Ovary (tissue), 9 donors: Measurements from ENCODE around the gene SNURF. TPM values are rescaled to one million over a fixed set of nuclear protein-coding genes. Genes with fewer than 3 reads are reported as not detected.
"Not testable (repeated sequence)": the region's sequence is repeated elsewhere in the genome, so short reads cannot be mapped to it uniquely, and the experiment has no call there.

ENCODE experiments used
- DNase-seq, 5 donors: peaks; one replicate each; pipeline ENCODE4 v3.0.0-alpha.2; 2019 to 2020
- H3K27ac ChIP-seq, 2 donors: fragments of 200-600 bp; one replicate each; pipeline versions ENCODE4 v1.5.1 to v1.8.0; 2019 to 2022
- H3K27me3 ChIP-seq: fragments of 200-600 bp; one replicate; pipeline ENCODE4 v1.8.0; 2022
- H3K36me3 ChIP-seq: fragments of 200-600 bp; sonication (generic); one replicate; pipeline ENCODE4 v1.5.1; 2019
- H3K4me1 ChIP-seq: one replicate; pipeline ENCODE4 v1.8.1; 2013; ENCODE audit warnings: mild to moderate bottlenecking, moderate library complexity; ENCODE audit not compliant: insufficient read depth
- H3K4me3 ChIP-seq: fragments of 200-600 bp; sonication (generic); one replicate; pipeline ENCODE4 v1.5.1; 2017
- H3K9me3 ChIP-seq, 2 donors: fragments of 200-600 bp in 1 of 2; sonication (generic) in 1 of 2; one replicate each; pipeline versions ENCODE4 v1.5.1 to v1.8.1; 2013 to 2019; ENCODE audit warnings: mild to moderate bottlenecking in 1 of 2, moderate library complexity in 1 of 2
- EP300 ChIP-seq: sonication (generic); formaldehyde crosslinking; IDR thresholded peaks from one replicate; pipeline ENCODE4 v1.6.1; 2017; ENCODE audit warnings: antibody characterized with exemption
- POLR2A ChIP-seq: fragments of 450-650 bp; IDR thresholded peaks from one replicate; pipeline ENCODE4 v1.6.1; 2017; ENCODE audit warnings: antibody characterized with exemption, mild to moderate bottlenecking, moderate library complexity
- WGBS, 3 donors: extraction: QIAGEN DNeasy Blood & Tissue Kit in 1 of 3; methylation state at CpG; one replicate each; pipeline versions ENCODE4 v1.1.5 to v1.1.7; 2013 to 2017; 5-methylcytosine and 5-hydroxymethylcytosine counted together
- intact Hi-C, 4 donors: fragments of 100-400 bp; cut with DNase I; formaldehyde crosslinking; loops; one replicate each; pipeline versions ENCODE4 v1.11.0 to v1.15.1; 2022 to 2023
- polyA plus RNA-seq, 2 donors: library from polyadenylated mRNA; stranded (reverse); fragments of 200-250 nt in 1 of 2; fragments of 350-450 nt in 1 of 2; fragmentation: Illumina TruSeq in 1 of 2; extraction: RNeasy Lipid Tissue Mini Kit (QIAGEN cat#74804) in 1 of 2; gene quantifications; one replicate each; pipeline ENCODE4 v1.2.3, GENCODE V29; 2013 to 2014
- total RNA-seq, 7 donors: library from RNA; depleted of rRNA in 2 of 7; stranded (reverse); fragments of >200 nt in 2 of 7; fragmentation: NEBNext Ultra II Directional in 3 of 7; extraction: Animal tissue kit (Norgen Biotek cat#: 25700) in 3 of 7; gene quantifications; one replicate each; pipeline versions ENCODE4 v1.1.0 to v1.2.4, GENCODE V29; 2016 to 2023
- TF ChIP-seq, protein P1 (sequence below), 3 donors: fragments of 450-650 bp in 2 of 3; fragments of 200-600 bp in 1 of 3; IDR thresholded peaks; one replicate each; pipeline versions ENCODE4 v1.5.1 to v1.8.0; 2016 to 2022; ENCODE audit warnings: antibody characterized with exemption in 3 of 3, mild to moderate bottlenecking in 1 of 3
- donor health status: DM: no; HTN: no; CAD: no; lungs with moderate emphysema.
- donor health status: DM: no; HTN: no; CAD: no.
- donor health status: Bipolar disorder and iron deficiency.
- donor health status: DM: yes; HTN: yes; CAD: no.
- donor health status: DM: no; HTN: no; CAD: no.
- donor health status: DM: yes; HTN: yes; CAD: no.

The SNURF gene
- total and polyA plus RNA-seq, 9 donors = 3.9 to 54.8 (median 25.0) TPM

DNA sequence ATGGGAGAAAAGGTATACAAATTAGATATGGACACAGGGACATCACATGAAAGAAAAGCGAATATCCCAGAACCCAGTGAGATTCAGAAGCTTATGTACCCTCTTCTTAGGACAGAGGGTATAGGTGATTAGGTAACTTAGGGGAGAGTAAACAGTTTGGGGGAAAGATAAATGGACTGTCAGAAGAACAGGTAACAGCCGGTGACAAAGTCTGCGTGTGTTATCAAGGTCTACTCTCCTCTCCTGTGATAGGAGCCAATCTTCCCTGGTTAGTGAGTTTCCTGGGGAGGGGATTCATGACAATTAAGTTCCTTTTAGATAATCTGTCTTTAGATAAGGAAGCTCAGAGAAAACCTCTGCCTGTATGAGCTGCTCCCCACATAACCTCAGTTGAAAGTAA lies 30.6 kb upstream of the SNURF start:
- TF ChIP-seq, protein P1, sequence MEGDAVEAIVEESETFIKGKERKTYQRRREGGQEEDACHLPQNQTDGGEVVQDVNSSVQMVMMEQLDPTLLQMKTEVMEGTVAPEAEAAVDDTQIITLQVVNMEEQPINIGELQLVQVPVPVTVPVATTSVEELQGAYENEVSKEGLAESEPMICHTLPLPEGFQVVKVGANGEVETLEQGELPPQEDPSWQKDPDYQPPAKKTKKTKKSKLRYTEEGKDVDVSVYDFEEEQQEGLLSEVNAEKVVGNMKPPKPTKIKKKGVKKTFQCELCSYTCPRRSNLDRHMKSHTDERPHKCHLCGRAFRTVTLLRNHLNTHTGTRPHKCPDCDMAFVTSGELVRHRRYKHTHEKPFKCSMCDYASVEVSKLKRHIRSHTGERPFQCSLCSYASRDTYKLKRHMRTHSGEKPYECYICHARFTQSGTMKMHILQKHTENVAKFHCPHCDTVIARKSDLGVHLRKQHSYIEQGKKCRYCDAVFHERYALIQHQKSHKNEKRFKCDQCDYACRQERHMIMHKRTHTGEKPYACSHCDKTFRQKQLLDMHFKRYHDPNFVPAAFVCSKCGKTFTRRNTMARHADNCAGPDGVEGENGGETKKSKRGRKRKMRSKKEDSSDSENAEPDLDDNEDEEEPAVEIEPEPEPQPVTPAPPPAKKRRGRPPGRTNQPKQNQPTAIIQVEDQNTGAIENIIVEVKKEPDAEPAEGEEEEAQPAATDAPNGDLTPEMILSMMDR (IDR thresholded peaks at IDR 0.05) = no peak
- TF ChIP-seq POLR2A (no peak), EP300 (no peak)
- no peaks in the 10 kb centered on the region for H3K36me3 ChIP-seq
- intact Hi-C loops = no loop called here
- H3K27ac ChIP-seq = no peak overlapping the region
- H3K9me3 ChIP-seq = no peaks in the 10 kb centered on the region
- no peaks in the 10 kb centered on the region for H3K4me1 ChIP-seq
- H3K4me3 ChIP-seq = no peak overlapping the region
- 79 to 84% (median 80%) methylated on average over 3 of the region's 3 CpGs for WGBS, 3 donors
- H3K27me3 ChIP-seq = no peaks in the 10 kb centered on the region
- DNase-seq = no peak

DNA sequence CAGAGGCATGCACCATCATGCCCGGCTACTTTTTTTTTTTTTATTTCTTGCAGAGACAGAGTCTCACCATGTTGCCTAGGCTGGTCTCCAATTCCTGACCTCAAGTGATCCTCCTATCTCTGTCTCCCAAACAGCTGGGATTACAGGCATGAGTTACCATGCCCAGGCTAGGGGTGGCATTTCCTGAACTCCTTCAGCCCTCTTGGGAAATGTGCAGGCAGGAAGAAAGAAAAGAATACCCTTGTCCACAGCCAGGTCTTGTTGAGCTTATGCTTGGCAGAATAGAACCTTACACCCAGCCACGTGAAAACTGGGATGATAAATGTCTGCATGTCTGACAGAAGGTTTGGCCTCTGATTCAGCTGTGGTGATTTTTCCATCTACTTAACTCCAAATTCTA lies 30.2 kb upstream of the SNURF start:
- no peak for DNase-seq
- WGBS, 3 donors = 61 to 75% (median 70%) methylated on average over 2 of the region's 2 CpGs
- intact Hi-C loops = no loop called here
- no peaks in the 10 kb centered on the region for H3K36me3 ChIP-seq
- H3K4me1 ChIP-seq = no peaks in the 10 kb centered on the region
- no peaks in the 10 kb centered on the region for H3K27me3 ChIP-seq
- no peak overlapping the region for H3K4me3 ChIP-seq
- no peak overlapping the region for H3K27ac ChIP-seq
- H3K9me3 ChIP-seq = no peaks in the 10 kb centered on the region
- no peak for TF ChIP-seq POLR2A
- no peak for TF ChIP-seq EP300
- TF ChIP-seq, protein P1 (IDR thresholded peaks at IDR 0.05) = no peak

DNA sequence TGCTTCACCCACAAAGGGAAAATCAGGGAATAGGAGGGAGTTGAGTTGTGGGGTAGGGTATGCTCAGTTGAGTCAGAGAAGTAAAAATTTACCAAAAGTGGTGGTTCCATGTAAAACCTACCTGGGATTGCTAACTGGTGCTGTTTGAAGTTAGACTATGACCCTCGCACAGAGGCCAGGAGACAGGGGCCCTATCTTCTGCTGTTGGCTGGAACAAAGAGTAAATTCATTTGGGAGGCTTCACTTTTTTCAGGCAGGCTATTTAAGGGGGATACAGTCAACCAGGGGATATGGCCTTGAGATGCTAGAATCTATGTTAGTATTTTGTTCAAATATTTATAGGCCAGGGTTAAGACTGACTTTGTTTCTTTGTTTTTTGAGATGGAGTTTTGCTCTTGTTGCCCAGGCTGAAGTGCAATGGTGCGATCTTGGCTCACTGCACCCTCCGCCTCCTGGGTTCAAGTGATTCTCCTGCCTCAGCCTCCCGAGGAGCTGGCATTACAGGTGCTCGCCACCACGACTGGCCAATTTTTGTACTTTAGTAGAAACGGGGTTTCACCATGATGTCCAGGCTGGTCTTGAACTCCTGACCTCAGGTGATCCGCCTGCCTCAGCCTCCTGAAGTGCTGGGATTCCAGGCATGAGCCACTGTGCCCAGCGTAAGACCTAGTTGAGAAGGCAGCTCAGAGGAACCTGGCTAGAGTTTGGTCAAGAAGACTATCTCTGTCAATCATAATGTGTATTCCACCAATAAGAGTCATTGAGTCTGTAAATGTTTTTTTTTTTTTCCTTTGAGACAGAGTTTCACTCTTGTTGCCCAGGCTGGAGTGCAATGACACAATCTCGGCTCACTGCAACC lies 22.7 kb upstream of the SNURF start:
- intact Hi-C loops = loop anchor here in 1 of 4 donors (10.0 kb wide), 1 partner anchor 47 kb away; no protein-coding TSS in a partner anchor
- not testable (repeated sequence) for DNase-seq, H3K27ac ChIP-seq, H3K27me3 ChIP-seq, H3K9me3 ChIP-seq, H3K4me1 ChIP-seq, H3K36me3 ChIP-seq, H3K4me3 ChIP-seq
- 81 to 85% (median 84%) methylated on average over 10 of the region's 10 CpGs for WGBS, 3 donors

DNA sequence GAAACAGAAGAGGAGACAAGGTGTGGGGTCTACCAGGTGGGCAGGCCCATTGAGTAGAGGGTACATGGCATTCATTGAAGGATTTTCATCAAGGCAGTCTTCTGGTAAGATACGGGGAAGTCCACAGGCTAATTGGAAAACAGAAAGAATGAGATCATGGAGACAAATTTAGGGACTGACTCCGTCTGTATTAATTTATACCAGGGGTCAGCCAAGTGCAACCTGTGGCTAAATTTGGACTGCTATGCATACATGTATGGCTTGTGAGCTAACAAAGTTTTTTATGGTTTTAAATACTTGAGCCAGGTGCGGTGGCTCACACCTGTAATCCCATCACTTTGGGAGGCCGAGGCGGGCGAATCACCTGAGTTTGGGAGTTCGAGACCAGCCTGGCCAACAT lies 21.1 kb upstream of the SNURF start:
- Histone ChIP-seq H3K4me3 (no peak overlapping the region), H3K9me3 (no peaks in the 10 kb centered on the region), H3K27me3 (no peaks in the 10 kb centered on the region), H3K27ac (no peak overlapping the region), H3K4me1 (no peaks in the 10 kb centered on the region), H3K36me3 (no peaks in the 10 kb centered on the region)
- DNase-seq = no peak
- 86 to 88% (median 88%) methylated on average over 7 of the region's 7 CpGs for WGBS, 3 donors
- intact Hi-C loops = loop anchor here in 1 of 4 donors (10.0 kb wide), 1 partner anchor 49 kb away; no protein-coding TSS in a partner anchor
- TF ChIP-seq EP300 (no peak), POLR2A (no peak)
- TF ChIP-seq, protein P1 (IDR thresholded peaks at IDR 0.05) = no peak

DNA sequence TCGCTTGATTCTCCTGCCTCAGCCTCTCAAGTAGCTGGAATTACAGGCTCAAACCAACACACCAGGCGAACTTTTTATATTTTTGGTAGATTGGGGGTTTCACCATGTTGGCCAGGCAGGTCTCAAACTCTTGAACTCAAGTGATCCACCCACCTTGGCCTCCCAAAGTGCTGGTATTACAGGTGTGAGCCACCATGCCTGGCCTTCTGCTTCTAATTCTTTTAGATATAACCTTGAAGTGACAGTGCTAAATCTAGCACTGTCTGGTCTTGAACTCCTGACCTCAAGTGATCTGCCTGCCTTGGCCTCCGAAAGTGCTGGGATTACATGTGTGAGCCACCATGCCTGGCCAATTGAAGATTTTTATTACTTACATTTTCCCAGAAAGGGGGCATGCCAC lies 16.6 kb upstream of the SNURF start:
- H3K27ac ChIP-seq, H3K4me1 ChIP-seq, H3K4me3 ChIP-seq, DNase-seq, H3K27me3 ChIP-seq, H3K36me3 ChIP-seq, H3K9me3 ChIP-seq: not testable (repeated sequence)
- intact Hi-C loops = loop anchor here in 1 of 4 donors (10.0 kb wide), 1 partner anchor 53 kb away; no protein-coding TSS in a partner anchor
- 71 to 84% (median 83%) methylated on average over 3 of the region's 3 CpGs for WGBS, 3 donors
